ENCODE data around the gene NSMF. TPM values are rescaled to one million over a fixed set of nuclear protein-coding genes. Genes with fewer than 3 reads are reported as not detected.

NSMF gene
- total and polyA plus RNA-seq, 10 of the 15 experiments (the other 5 are each of a cell fraction or from before 2014, with no cell fraction given): 0.13 to 44.3 (median 13.4) TPM

- peak; percentile 54 for TF ChIP-seq MTA2 (IDR thresholded peaks at IDR 0.05; ENCODE audit: low read depth)
- peak; percentile 94 to 97 for TF ChIP-seq BHLHE40 (IDR thresholded peaks at IDR 0.05; ENCODE audit: borderline replicate concordance in 1 of 2, low read depth in 2 of 2, low read length in 1 of 2)
- no peak for TF ChIP-seq NFYA (IDR thresholded peaks at IDR 0.05; ENCODE audit: borderline replicate concordance, low read depth, low read length)
- TF ChIP-seq FOXK2 (IDR thresholded peaks at IDR 0.05): no peak
- TF ChIP-seq DPF2 (IDR thresholded peaks at IDR 0.05): peak; percentile 89
- TF ChIP-seq JUNB (IDR thresholded peaks at IDR 0.05): 0 out of 2 replicates have a peak, but pooled peaks have one; percentile 16
- TF ChIP-seq EGR1 (IDR thresholded peaks at IDR 0.05; ENCODE audit: borderline replicate concordance in 1 of 2, low read depth in 2 of 2, low read length in 2 of 2): peak in 1 of 2 experiments; percentile 51; a peak in 1 of 3 replicates
- peak; percentile 41; the same call in 1 of the 2 replicates for TF ChIP-seq MTA3 (IDR thresholded peaks at IDR 0.05; ENCODE audit: borderline replicate concordance, low read length)
- TF ChIP-seq NFYB (IDR thresholded peaks at IDR 0.05; ENCODE audit: insufficient read depth, low read depth, low read length): no peak
- TF ChIP-seq POLR2A (IDR thresholded peaks at IDR 0.05; ENCODE audit: low read depth, low read length): peak; percentile 18; the same call in 1 of the 2 replicates
- 0 out of 2 replicates have a peak, but pooled peaks have one; percentile 11 for TF ChIP-seq ELK1 (IDR thresholded peaks at IDR 0.05; ENCODE audit: low read depth, low read length)
- TF ChIP-seq NBN (IDR thresholded peaks at IDR 0.05): 0 out of 2 replicates have a peak, but pooled peaks have one; percentile 27
- TF ChIP-seq ATF3 (IDR thresholded peaks at IDR 0.05; ENCODE audit: borderline replicate concordance, extremely low read depth, low read depth, low read length): no peak
- TF ChIP-seq, protein P1, sequence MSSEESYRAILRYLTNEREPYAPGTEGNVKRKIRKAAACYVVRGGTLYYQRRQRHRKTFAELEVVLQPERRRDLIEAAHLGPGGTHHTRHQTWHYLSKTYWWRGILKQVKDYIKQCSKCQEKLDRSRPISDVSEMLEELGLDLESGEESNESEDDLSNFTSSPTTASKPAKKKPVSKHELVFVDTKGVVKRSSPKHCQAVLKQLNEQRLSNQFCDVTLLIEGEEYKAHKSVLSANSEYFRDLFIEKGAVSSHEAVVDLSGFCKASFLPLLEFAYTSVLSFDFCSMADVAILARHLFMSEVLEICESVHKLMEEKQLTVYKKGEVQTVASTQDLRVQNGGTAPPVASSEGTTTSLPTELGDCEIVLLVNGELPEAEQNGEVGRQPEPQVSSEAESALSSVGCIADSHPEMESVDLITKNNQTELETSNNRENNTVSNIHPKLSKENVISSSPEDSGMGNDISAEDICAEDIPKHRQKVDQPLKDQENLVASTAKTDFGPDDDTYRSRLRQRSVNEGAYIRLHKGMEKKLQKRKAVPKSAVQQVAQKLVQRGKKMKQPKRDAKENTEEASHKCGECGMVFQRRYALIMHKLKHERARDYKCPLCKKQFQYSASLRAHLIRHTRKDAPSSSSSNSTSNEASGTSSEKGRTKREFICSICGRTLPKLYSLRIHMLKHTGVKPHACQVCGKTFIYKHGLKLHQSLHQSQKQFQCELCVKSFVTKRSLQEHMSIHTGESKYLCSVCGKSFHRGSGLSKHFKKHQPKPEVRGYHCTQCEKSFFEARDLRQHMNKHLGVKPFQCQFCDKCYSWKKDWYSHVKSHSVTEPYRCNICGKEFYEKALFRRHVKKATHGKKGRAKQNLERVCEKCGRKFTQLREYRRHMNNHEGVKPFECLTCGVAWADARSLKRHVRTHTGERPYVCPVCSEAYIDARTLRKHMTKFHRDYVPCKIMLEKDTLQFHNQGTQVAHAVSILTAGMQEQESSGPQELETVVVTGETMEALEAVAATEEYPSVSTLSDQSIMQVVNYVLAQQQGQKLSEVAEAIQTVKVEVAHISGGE (CRISPR knock-in tag; IDR thresholded peaks at IDR 0.05): no peak
- TF ChIP-seq, protein P2, sequence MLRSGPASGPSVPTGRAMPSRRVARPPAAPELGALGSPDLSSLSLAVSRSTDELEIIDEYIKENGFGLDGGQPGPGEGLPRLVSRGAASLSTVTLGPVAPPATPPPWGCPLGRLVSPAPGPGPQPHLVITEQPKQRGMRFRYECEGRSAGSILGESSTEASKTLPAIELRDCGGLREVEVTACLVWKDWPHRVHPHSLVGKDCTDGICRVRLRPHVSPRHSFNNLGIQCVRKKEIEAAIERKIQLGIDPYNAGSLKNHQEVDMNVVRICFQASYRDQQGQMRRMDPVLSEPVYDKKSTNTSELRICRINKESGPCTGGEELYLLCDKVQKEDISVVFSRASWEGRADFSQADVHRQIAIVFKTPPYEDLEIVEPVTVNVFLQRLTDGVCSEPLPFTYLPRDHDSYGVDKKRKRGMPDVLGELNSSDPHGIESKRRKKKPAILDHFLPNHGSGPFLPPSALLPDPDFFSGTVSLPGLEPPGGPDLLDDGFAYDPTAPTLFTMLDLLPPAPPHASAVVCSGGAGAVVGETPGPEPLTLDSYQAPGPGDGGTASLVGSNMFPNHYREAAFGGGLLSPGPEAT (IDR thresholded peaks at IDR 0.05; ENCODE audit: low read depth): peak; percentile 48; the same call in 1 of the 2 replicates
- TF ChIP-seq POLR2AphosphoS5 (IDR thresholded peaks at IDR 0.05; ENCODE audit: low read length): no peak
- 0 out of 2 replicates have a peak, but pooled peaks have one; percentile 24 for TF ChIP-seq BCL11A (IDR thresholded peaks at IDR 0.05; ENCODE audit: low read depth, low read length)
- TF ChIP-seq KAT2A (conservative IDR thresholded peaks at IDR 0.05; ENCODE audit: control insufficient read depth, low read depth, low read length): no peak
Measured at GRCh38 chr9:137411645-137412380, 47.3 kb downstream of the NSMF start (continued).
